Fibroblast of lung (primary cell): Measurements from ENCODE around the gene UROC1. TPM values are rescaled to one million over a fixed set of nuclear protein-coding genes. Genes with fewer than 3 reads are reported as not detected.

ENCODE experiments used
- DNase-seq, 2 donors: peaks; one replicate each; pipeline versions ENCODE4 v3.0.0 to v3.0.0-alpha.2; 2010; ENCODE audit warnings: low read depth in 2 of 2
- H2AFZ ChIP-seq: 2 replicates; pipeline ENCODE4 v1.5.1; 2012; ENCODE audit warnings: low read length, control low read depth, inconsistent platforms
- H3K27ac ChIP-seq: 2 replicates; pipeline ENCODE4 v1.5.1; 2011; ENCODE audit warnings: low read length, control low read depth; ENCODE audit not compliant: insufficient read depth
- H3K27me3 ChIP-seq: 2 replicates; pipeline ENCODE4 v1.5.1; 2011; ENCODE audit warnings: mild to moderate bottlenecking, low read length; ENCODE audit not compliant: control insufficient read depth, insufficient read depth
- H3K36me3 ChIP-seq: 2 replicates; pipeline ENCODE4 v1.5.1; 2011; ENCODE audit warnings: low read length; ENCODE audit not compliant: control insufficient read depth, insufficient read depth
- H3K4me1 ChIP-seq: 2 replicates; pipeline ENCODE4 v1.5.1; 2011; ENCODE audit warnings: low read length; ENCODE audit not compliant: control insufficient read depth, insufficient read depth; ENCODE audit errors: extremely low read depth
- H3K4me2 ChIP-seq: 2 replicates; pipeline ENCODE4 v1.5.1; 2011; ENCODE audit warnings: low read length, control low read depth; ENCODE audit not compliant: insufficient read depth; ENCODE audit errors: extremely low read depth
- H3K4me3 ChIP-seq, 4 experiments: fragments of 200-600 bp in 1 of 4; sonication (generic) in 1 of 4; replicated peaks in 1 of 4; 2 replicates each; pipeline ENCODE4 v1.5.1; 2011 to 2016; ENCODE audit warnings: low read length in 4 of 4, low read depth in 3 of 4, mild to moderate bottlenecking in 3 of 4, control low read depth in 2 of 4, inconsistent platforms in 1 of 4, mixed read lengths in 1 of 4; ENCODE audit not compliant: insufficient read depth in 1 of 4; ENCODE audit errors: control extremely low read depth in 1 of 4
- H3K79me2 ChIP-seq: 2 replicates; pipeline ENCODE4 v1.5.1; 2012; ENCODE audit warnings: mild to moderate bottlenecking, low read length, inconsistent platforms; ENCODE audit not compliant: control insufficient read depth, insufficient read depth
- H3K9ac ChIP-seq: 2 replicates; pipeline ENCODE4 v1.5.1; 2011; ENCODE audit warnings: mild to moderate bottlenecking, low read length, control low read depth; ENCODE audit not compliant: insufficient read depth
- H3K9me3 ChIP-seq: 2 replicates; pipeline ENCODE4 v1.5.1; 2012; ENCODE audit warnings: low read depth, low read length; ENCODE audit not compliant: control insufficient read depth, insufficient read depth
- H4K20me1 ChIP-seq: 2 replicates; pipeline ENCODE4 v1.5.1; 2011; ENCODE audit warnings: low read length; ENCODE audit not compliant: control insufficient read depth, insufficient read depth; ENCODE audit errors: extremely low read depth
- CTCF ChIP-seq, 2 donors: IDR thresholded peaks in 1 of 2; conservative IDR thresholded peaks in 1 of 2; 1 replicate in 1 of 2; 2 replicates in 1 of 2; pipeline ENCODE4 v1.5.1; 2011 to 2012; ENCODE audit warnings: low read length in 2 of 2, control low read depth in 1 of 2, inconsistent platforms in 1 of 2, low read depth in 1 of 2, mild to moderate bottlenecking in 1 of 2
- EZH2 ChIP-seq: IDR thresholded peaks from 2 replicates; pipeline ENCODE4 v1.5.1; 2012; ENCODE audit warnings: low read length, control low read depth, mild to moderate bottlenecking; ENCODE audit errors: missing control alignments
- polyA plus RNA-seq, 2 donors: library from polyadenylated mRNA; depleted of rRNA in 1 of 2; stranded (reverse) in 1 of 2; unstranded in 1 of 2; fragments of >200 nt; gene quantifications; 2 replicates each; pipeline ENCODE4 v1.2.1, GENCODE V29; 2011 to 2012; ENCODE audit warnings: missing spikeins in 1 of 2
- total RNA-seq: library from RNA; depleted of rRNA; stranded (reverse); fragments of >200 nt; gene quantifications from 2 replicates; pipeline ENCODE4 v1.2.1, GENCODE V29; 2014

UROC1 gene
- total and polyA plus RNA-seq, 2 donors (not counting 1 experiment from before 2014, with no cell fraction given) = not detected

- no peak overlapping the region for H3K27ac ChIP-seq
- H4K20me1 ChIP-seq = no peaks in the 10 kb centered on the region
- no peak overlapping the region for H3K9ac ChIP-seq
- H3K4me1 ChIP-seq = peaks cover 6% of the 10 kb centered on the region
- no peak overlapping the region for H3K4me2 ChIP-seq
- H3K9me3 ChIP-seq = no peaks in the 10 kb centered on the region
- TF ChIP-seq EZH2 (no peak), CTCF (conservative IDR thresholded peaks at IDR 0.05 in 1 of 2, IDR thresholded peaks at IDR 0.05 in 1 of 2; ENCODE audit: low read depth in 1 of 2, low read length in 2 of 2) (no peak)
- no peaks in the 10 kb centered on the region for H3K79me2 ChIP-seq
- no peaks in the 10 kb centered on the region for H3K27me3 ChIP-seq
- no peak for DNase-seq
- H3K36me3 ChIP-seq = peaks cover 4% of the 10 kb centered on the region
- no peak overlapping the region for H2AFZ ChIP-seq
- H3K4me3 ChIP-seq = no peak overlapping the region
These were observed 65.4 kb downstream of the UROC1 start for GRCh38 chr3:126452213-126452612.

- H3K79me2 ChIP-seq = no peaks in the 10 kb centered on the region
- H3K9me3 ChIP-seq = no peaks in the 10 kb centered on the region
- no peak overlapping the region for H3K4me2 ChIP-seq
- no peak overlapping the region for H2AFZ ChIP-seq
- no peaks in the 10 kb centered on the region for H4K20me1 ChIP-seq
- no peak overlapping the region for H3K9ac ChIP-seq
- TF ChIP-seq CTCF (conservative IDR thresholded peaks at IDR 0.05 in 1 of 2, IDR thresholded peaks at IDR 0.05 in 1 of 2; ENCODE audit: low read depth in 1 of 2, low read length in 2 of 2) = no peak
- no peak for TF ChIP-seq EZH2
- peaks cover 4% of the 10 kb centered on the region for H3K36me3 ChIP-seq
- no peak for DNase-seq
- no peak overlapping the region for H3K27ac ChIP-seq
- no peak overlapping the region for H3K4me3 ChIP-seq
- peaks cover 6% of the 10 kb centered on the region for H3K4me1 ChIP-seq
- no peaks in the 10 kb centered on the region for H3K27me3 ChIP-seq
These were observed 66.1 kb downstream of the UROC1 start for GRCh38 chr3:126451511-126451910.

GRCh38 chr3:126450744-126451143 is 66.8 kb downstream of the UROC1 start:
- no peak overlapping the region for H3K9ac ChIP-seq
- H3K9me3 ChIP-seq = no peaks in the 10 kb centered on the region
- no peak overlapping the region for H3K4me2 ChIP-seq
- no peak for TF ChIP-seq EZH2
- no peak for TF ChIP-seq CTCF (conservative IDR thresholded peaks at IDR 0.05 in 1 of 2, IDR thresholded peaks at IDR 0.05 in 1 of 2; ENCODE audit: low read depth in 1 of 2, low read length in 2 of 2)
- no peaks in the 10 kb centered on the region for H3K27me3 ChIP-seq
- H3K4me1 ChIP-seq = peaks cover 6% of the 10 kb centered on the region
- no peaks in the 10 kb centered on the region for H3K79me2 ChIP-seq
- H3K27ac ChIP-seq = no peak overlapping the region
- peaks cover 4% of the 10 kb centered on the region for H3K36me3 ChIP-seq
- no peak overlapping the region for H2AFZ ChIP-seq
- no peak overlapping the region for H3K4me3 ChIP-seq
- no peaks in the 10 kb centered on the region for H4K20me1 ChIP-seq
- no peak for DNase-seq
